Esophagus muscularis mucosa (tissue), 4 donors: ENCODE data around the gene ZNF546.

ENCODE experiments used
- EP300 ChIP-seq: sonication (generic); formaldehyde crosslinking; IDR thresholded peaks from one replicate; pipeline ENCODE4 v1.6.1; 2017; ENCODE audit warnings: antibody characterized with exemption
- POLR2A ChIP-seq: fragments of 450-650 bp; IDR thresholded peaks from one replicate; pipeline ENCODE4 v1.6.1; 2017; ENCODE audit warnings: antibody characterized with exemption, moderate library complexity, mild to moderate bottlenecking, low read depth
- POLR2AphosphoS5 ChIP-seq, 2 donors: sonication (generic); formaldehyde crosslinking; IDR thresholded peaks; one replicate each; pipeline ENCODE4 v1.6.1; 2017; ENCODE audit warnings: antibody characterized with exemption in 2 of 2
- TF ChIP-seq, protein P1 (sequence below), 3 experiments: fragments of 200-600 bp in 2 of 3; fragments of 450-650 bp in 1 of 3; sonication (generic) in 2 of 3; IDR thresholded peaks; one replicate each; pipeline ENCODE4 v1.5.1; 2017 to 2019; ENCODE audit warnings: antibody characterized with exemption in 3 of 3, mild to moderate bottlenecking in 2 of 3, moderate library complexity in 1 of 3

GRCh38 chr19:39971380-39972035, 25.4 kb upstream of the ZNF546 start:
- TF ChIP-seq POLR2A, result no peak
- no peak for TF ChIP-seq EP300
- TF ChIP-seq, protein P1, sequence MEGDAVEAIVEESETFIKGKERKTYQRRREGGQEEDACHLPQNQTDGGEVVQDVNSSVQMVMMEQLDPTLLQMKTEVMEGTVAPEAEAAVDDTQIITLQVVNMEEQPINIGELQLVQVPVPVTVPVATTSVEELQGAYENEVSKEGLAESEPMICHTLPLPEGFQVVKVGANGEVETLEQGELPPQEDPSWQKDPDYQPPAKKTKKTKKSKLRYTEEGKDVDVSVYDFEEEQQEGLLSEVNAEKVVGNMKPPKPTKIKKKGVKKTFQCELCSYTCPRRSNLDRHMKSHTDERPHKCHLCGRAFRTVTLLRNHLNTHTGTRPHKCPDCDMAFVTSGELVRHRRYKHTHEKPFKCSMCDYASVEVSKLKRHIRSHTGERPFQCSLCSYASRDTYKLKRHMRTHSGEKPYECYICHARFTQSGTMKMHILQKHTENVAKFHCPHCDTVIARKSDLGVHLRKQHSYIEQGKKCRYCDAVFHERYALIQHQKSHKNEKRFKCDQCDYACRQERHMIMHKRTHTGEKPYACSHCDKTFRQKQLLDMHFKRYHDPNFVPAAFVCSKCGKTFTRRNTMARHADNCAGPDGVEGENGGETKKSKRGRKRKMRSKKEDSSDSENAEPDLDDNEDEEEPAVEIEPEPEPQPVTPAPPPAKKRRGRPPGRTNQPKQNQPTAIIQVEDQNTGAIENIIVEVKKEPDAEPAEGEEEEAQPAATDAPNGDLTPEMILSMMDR (IDR thresholded peaks at IDR 0.05), result no peak
- no peak for TF ChIP-seq POLR2AphosphoS5 (IDR thresholded peaks at IDR 0.05)
